Liver (tissue), 3 donors: ENCODE measurements around the gene TBC1D16.

ENCODE experiments used
- CTCF ChIP-seq: fragments of 150-350 bp; IDR thresholded peaks from 2 replicates; pipeline ENCODE4 v1.5.1; 2017; ENCODE audit warnings: improper control_type of control experiment, low read depth, low read length; ENCODE audit not compliant: missing input control
- GABPA ChIP-seq, 2 donors: IDR thresholded peaks in 1 of 2; conservative IDR thresholded peaks in 1 of 2; 2 replicates each; pipeline ENCODE4 v1.6.1; 2016; ENCODE audit warnings: antibody characterized with exemption in 2 of 2, mild to moderate bottlenecking in 1 of 2, moderate library complexity in 1 of 2
- JUND ChIP-seq, 2 donors: IDR thresholded peaks; 2 replicates each; pipeline ENCODE4 v1.6.1; 2016; ENCODE audit warnings: antibody characterized with exemption in 2 of 2
- donor health status: healthy.
- donor health status: healthy.

- TF ChIP-seq CTCF (no peak), GABPA (IDR thresholded peaks at IDR 0.05 in 1 of 2, conservative IDR thresholded peaks at IDR 0.05 in 1 of 2) (no peak), JUND (IDR thresholded peaks at IDR 0.05) (no peak)
These were observed 106.2 kb downstream of the TBC1D16 start for GRCh38 chr17:79929257-79930061.
